Measurements from ENCODE around the gene SULT4A1.
"Not testable (repeated sequence)": the region's sequence is repeated elsewhere in the genome, so short reads cannot be mapped to it uniquely, and the experiment has no call there.

The SULT4A1 gene

GRCh38 chr22:43885786-43886185 lies 23.5 kb upstream of the SULT4A1 start:
- DNase-seq: no peak

- DNase-seq: no peak
Measured at GRCh38 chr22:43885319-43885671, 23.0 kb upstream of the SULT4A1 start.

GRCh38 chr22:43884600-43885318 lies 22.4 kb upstream of the SULT4A1 start:
- peak; percentile 51 for DNase-seq

GRCh38 chr22:43883719-43884415 lies 21.6 kb upstream of the SULT4A1 start:
- DNase-seq: no peak

- peak; percentile 52 for DNase-seq
Measured at GRCh38 chr22:43883012-43883661, 20.8 kb upstream of the SULT4A1 start.

GRCh38 chr22:43882122-43882767 lies 19.9 kb upstream of the SULT4A1 start:
- DNase-seq: no peak

GRCh38 chr22:43881091-43882061 lies 19.1 kb upstream of the SULT4A1 start:
- no peak for DNase-seq

DNA sequence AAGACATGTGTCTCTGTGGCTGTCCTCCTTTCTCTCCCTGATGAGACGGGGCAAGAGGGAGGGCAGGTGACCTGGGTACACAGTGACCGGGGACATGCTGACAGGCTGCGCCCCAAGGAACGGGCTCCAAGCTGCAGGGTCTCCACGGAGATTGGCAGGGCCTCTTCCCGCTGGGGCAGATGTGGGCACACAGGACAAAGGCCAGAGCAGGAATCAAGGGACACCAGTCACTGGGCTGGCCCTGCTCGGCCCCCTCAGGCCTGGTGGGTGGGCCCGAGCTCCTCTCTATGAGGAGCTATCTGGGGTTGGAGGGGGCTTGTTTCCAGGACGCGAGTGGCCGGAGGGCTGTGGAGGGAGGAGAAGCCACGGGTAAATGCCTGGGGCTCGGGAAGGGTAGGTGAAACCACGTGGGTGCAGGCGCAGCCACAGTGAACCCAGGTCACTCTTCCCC lies 18.3 kb upstream of the SULT4A1 start:
- DNase-seq: no peak

GRCh38 chr22:43879901-43880540 lies 17.7 kb upstream of the SULT4A1 start:
- no peak for DNase-seq

DNA sequence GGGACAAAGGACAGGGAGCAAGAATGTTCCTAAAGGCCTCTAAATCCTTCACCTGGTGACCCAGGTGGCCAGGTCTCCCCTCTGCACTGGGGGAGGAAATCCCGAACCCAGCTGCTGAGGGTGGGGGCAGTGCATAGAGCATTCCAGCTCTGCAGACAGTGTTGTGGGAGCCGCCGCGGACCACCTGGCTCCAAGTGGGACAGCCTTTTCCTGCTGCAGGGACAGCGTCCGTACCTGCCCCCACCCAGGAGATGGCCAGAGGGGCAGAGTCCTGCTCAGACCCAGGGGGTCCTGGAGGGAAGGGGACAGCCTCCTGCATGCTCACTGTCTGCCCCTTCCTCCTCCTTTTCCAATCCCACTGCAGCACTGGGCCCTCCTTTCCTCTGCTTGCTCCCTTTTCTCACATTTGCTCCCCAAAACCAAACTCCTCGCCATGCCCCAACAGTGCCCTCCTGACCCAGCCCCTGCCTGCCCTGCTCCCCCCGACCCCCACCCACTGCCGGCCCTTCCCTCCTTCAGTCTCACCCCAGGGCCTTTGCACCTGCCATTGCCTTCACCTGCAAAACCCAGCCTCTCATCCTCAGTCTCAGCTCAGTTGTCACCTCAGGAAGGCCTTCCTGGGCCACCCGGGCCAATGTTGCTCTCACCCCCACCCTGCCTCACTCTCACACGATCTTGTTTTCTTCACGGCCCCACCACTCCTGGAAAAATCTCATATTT lies 16.7 kb upstream of the SULT4A1 start:
- no peak for DNase-seq

DNA sequence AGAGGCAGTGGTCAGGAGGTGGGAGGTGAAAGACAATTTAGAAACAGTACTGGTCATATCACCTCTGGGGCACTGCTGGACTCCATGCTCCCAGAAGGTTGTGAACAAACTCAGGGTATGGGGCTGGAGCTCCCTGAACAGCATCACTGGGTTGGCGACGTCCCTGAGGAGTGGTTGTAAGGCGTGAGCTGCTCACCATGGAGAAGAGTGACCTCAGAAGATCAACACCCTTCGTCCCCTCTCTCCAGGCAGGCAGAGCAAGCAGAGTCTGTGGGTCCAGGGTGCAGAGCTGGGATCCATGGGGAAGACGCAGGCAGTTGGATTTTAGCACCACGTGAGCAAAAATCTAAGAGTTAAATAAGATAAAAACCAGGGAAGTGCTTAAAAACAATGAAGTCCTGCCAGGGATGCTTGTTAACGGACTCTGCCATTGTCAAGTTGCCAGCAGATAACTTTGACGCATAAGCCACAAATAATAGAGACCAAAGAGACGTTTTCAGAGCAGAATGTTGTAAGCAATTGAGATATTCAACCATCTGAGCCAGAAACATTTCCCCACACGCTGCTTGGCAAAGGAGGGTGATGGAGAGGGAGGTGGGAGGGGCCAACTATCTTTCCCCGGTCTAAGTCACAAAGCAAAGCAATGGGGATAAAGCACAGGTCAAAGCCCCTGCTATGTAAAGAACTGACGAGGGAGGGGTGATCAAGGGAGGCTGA lies 15.9 kb upstream of the SULT4A1 start:
- no peak for DNase-seq

DNA sequence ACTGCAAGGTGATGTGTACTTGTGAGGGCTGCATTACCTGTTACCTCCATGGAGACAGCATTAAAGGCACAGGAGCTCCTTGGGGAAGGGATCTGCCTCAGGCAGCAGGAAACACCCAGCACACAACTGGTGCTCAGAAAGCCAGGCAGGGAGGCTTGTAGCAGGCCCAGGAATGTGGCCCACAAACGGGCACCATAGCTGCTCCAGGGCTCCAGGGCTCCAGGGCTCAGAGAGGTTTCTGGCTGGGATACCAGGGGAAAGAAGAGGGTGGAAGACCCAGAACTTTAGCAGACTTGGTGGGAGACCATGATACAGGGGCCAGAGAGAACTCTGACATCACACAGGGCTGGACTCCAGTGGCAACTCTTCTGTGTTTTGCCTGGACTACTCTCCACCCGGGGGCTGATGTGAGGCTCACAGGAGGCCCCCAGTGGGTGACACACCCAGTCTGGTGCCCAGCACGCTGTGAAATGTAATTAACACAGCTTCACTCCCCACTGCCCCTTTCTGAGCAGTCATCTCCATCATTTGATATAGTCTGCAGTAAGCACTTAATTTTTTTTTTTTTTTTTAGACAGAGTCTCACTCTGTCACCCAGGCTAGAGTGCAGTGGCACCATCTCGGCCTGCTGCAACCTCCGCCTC lies 14.7 kb upstream of the SULT4A1 start:
- no peak for DNase-seq

DNA sequence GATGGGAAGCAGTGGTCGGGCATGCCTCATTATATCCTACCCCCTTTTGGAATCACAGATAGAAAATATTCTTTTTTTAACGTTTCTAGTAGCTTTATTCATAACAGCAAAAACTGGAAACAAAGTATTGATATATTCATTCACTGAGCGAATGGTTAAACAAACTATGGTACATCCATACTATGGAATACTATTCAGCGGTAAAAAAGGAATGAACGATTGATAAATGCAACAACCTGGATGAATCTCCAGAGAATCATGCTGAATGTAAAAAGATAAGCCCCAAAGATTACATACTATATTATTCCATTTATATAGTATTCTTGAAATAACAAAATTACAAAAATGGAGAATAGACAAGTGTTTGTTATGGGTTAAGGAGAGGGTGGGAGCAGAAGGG lies 7.5 kb upstream of the SULT4A1 start:
- no peak for DNase-seq

DNA sequence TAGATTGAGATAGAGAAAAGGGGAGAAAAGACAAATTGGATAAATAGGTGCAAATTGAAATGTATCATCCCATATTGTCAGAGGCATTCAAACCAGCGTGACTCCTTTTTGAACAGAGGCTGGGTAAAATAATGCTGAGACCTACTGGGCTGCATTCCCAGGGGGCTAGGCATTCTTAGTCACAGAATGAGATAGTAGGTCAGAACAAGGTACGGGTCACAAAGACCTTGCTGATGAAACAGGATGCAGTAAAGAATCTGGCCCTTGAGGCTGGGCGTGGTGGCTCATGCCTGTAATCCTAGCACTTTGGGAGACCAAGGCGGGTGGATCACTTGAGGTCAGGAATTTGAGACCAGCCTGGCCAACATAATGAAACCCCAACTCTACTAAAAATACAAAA lies 6.7 kb upstream of the SULT4A1 start:
- DNase-seq: not testable (repeated sequence)

- no peak for DNase-seq
Measured at GRCh38 chr22:43867839-43868635, 5.7 kb upstream of the SULT4A1 start.

GRCh38 chr22:43862882-43863202 lies 529 bp upstream of the SULT4A1 start:
- no peak for DNase-seq

- DNase-seq: no peak
Measured at GRCh38 chr22:43861529-43861928, 784 bp downstream of the SULT4A1 start.

DNA sequence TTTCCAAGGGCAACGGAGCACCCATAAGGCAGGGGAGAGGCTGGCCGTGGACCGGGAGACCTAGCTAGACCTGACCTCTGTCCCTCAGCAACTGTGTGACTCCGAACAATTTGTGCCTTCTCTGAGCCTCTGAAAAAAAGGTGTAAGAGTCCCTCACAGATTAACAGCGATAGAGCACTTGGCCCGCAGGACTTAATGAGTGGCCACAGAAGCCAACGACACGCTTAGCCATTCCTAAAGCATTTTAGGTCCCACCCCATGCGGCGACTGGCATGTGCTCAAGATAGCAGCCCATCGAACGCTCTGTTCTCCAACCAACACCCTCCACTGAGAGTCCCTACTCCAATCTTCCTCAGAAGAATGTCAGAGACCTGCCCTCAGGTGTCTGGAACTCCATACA lies 1.5 kb downstream of the SULT4A1 start:
- no peak for DNase-seq

DNA sequence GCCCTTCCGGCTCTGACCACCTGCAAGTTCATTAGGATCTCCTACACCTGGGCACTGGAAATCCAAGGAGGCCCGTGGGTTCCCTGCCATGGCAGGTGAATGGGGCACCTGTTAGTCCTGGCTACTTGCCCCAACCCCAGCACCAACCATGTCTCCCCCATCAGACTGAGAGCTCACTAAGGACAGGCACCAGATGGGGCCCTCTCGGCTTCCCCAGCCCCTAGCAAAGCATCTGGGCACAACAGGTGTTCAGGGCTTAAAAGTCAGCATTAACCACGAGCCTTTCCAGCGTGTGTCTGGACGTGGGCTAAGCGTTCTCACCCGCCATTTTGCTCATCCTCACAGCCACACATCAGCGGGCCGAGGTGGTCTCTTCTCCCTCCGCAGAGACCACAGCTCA lies 2.2 kb downstream of the SULT4A1 start:
- no peak for DNase-seq

Data from stimulated activated CD4-positive, alpha-beta T cell treated with anti-CD3 and anti-CD28 coated beads, Interleukin-1b, Interleukin-23, amount 100 ng/mL, for 48 hours (primary cell).